Brain microvascular endothelial cell (primary cell): Measurements from ENCODE around the gene UBE2L6.
"Not testable (repeated sequence)": the region's sequence is repeated elsewhere in the genome, so short reads cannot be mapped to it uniquely, and the experiment has no call there.

Experiments used
- DNase-seq: peaks from one replicate; pipeline ENCODE4 v3.0.0-alpha.2; 2020
- H3K27ac ChIP-seq: fragments of 250-450 bp; sonication (Bioruptor Pico); 2 replicates; pipeline ENCODE4 v1.5.1; 2020; ENCODE audit warnings: mild to moderate bottlenecking, moderate library complexity
- H3K27me3 ChIP-seq: fragments of 250-450 bp; sonication (Bioruptor Pico); replicated peaks from 2 replicates; pipeline ENCODE4 v1.5.1; 2020; ENCODE audit warnings: mild to moderate bottlenecking
- H3K36me3 ChIP-seq: fragments of 250-450 bp; sonication (Bioruptor Pico); replicated peaks from 2 replicates; pipeline ENCODE4 v1.5.1; 2020; ENCODE audit warnings: mild to moderate bottlenecking
- H3K4me3 ChIP-seq: 2 replicates; pipeline ENCODE4 v1.5.1; 2011; ENCODE audit warnings: low read depth, mild to moderate bottlenecking, control low read depth, low read length, moderate library complexity
- CTCF ChIP-seq: IDR thresholded peaks from 2 replicates; pipeline ENCODE4 v1.5.1; 2011; ENCODE audit warnings: low read depth, mild to moderate bottlenecking, moderate library complexity, low read length, control low read depth, inconsistent platforms; ENCODE audit errors: missing control alignments
- in situ Hi-C: cut with HindIII; loops from 2 replicates; pipeline ENCODE4 v1.10.0; 2017; ENCODE audit warnings: low sequenced_read_pairs, low pct_ligation_motif_present

UBE2L6 gene

DNA sequence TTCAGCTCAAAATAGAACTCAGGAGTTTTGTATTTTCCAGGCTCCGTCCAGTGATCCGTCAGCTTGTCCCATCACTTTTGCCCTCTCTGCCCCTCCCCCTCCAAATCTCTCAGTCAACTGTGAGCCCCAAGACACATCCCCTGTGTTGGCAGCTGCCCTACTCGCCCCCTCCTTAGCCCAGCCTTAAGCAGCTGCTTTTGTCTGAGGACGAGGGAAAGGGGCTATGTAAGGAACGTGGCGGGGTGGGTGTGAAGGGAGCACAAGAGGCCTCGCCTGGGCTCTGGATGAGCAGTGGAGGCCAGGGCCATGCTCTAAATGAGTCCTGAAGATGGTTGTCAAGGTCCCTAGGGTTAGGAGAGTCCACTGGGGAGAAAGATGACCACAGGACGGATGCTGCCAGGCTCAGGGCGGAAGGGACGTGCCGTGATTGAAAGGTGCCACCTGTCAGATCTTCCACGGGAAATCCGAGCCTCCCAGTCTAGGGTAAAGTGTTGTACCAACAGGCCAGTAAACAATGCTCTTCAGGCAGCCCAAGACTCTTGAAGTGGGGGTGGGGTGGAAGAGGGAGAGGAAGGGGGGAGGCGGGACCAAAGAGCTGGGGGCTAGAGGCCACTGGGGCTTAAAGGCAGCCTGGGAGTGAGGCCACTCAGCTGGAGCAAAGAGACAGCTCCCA is 30.4 kb downstream of the UBE2L6 start, which contains the start of gene SMTNL1:
SMTNL1 (plus strand) TSS at position 649 of the 673 bp plus-strand sequence. CDS start 5,048 bp downstream, outside the sequence.
- no peak for TF ChIP-seq CTCF
- DNase-seq: no peak
- in situ Hi-C loops: no loop called here
- no peaks in the 10 kb centered on the region for H3K27me3 ChIP-seq
- no peak within 1 kb of the TSS for H3K4me3 ChIP-seq
- no peak within 1 kb of the TSS for H3K27ac ChIP-seq
- no peaks in the 10 kb centered on the region for H3K36me3 ChIP-seq

DNA sequence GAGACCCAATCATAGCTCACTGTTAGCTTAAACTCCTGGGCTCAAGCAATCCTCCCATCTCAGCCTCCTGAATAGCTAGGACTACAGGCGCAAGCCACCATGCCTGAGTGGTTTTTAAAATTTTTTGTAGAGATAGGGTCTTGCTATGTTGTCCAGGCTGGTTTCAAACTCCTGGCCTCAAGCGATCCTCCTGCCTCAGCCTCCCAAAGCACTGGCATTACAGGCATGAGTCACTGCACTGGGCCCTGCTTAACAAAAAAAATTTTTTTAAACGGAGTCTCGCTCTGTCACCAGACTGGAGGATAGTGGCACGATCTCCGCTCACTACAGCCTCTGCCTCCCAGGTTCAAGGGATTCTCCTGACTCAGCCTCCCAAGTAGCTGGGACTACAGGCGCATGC is 33.0 kb downstream of the UBE2L6 start:
- H3K36me3 ChIP-seq, in situ Hi-C loops, H3K27me3 ChIP-seq, H3K4me3 ChIP-seq, H3K27ac ChIP-seq, DNase-seq: not testable (repeated sequence)

DNA sequence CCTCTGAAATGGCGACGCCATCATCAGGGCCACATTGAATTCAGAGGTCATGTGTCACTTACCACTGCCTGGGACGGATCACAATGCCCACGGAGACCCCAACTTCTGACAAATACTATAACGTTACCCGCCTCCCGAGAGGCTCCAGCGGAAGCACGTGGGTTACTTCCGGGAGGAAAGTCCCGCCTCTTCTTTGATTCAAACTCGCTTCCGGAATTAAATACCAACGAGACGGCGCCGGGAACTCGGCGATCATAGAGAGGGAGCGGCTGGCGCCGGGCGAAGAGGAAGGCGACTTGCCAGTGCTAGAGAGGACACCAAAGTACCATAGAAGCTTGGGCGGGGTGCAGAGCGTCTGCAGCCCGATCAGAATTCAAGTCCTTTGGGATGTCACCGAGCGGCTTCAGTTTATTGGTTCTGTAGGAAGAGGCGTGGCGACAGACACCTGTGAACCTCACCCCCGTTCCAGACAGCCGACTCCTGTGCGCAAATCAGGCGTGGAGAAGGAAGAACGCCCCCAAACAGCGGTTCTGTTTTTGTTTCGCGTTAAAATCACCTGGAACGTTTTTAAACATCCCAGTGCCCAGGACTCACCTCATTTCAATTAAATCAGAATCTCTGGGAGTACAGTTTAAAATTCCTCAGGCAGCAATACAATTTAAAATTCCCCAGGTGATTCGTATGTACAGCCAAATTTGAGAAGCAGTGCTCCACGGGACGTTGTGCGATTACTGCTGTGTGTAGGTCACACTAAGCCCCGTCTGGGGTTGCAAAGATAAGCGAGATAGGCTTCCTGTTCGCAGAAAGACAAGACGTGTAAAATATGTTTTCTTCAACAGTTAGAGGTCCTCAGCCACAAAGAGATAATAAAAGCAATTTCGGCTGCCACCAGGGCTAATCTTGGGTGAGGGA is 36.6 kb downstream of the UBE2L6 start, which contains the start of gene TIMM10:
TIMM10 (minus strand) TSS at position 159 of the 912 bp plus-strand sequence. CDS start 565 bp downstream, outside the sequence.
- Histone ChIP-seq H3K27ac (peak within 1 kb of the TSS; percentile 19), H3K4me3 (peak within 1 kb of the TSS; percentile 94), H3K36me3 (peaks cover 4% of the 10 kb centered on the region), H3K27me3 (no peaks in the 10 kb centered on the region)
- no peak for TF ChIP-seq CTCF
- peak; percentile 95 for DNase-seq
- in situ Hi-C loops: no loop called here

- in situ Hi-C loops: no loop called here
- H3K36me3 ChIP-seq: peaks cover 4% of the 10 kb centered on the region
- peak overlapping the region; percentile 94 for H3K4me3 ChIP-seq
- no peaks in the 10 kb centered on the region for H3K27me3 ChIP-seq
- no peak for TF ChIP-seq CTCF
- peak overlapping the region; percentile 19 for H3K27ac ChIP-seq
- DNase-seq: no peak
These were observed 37.3 kb downstream of the UBE2L6 start for GRCh38 chr11:57530215-57530595.

DNA sequence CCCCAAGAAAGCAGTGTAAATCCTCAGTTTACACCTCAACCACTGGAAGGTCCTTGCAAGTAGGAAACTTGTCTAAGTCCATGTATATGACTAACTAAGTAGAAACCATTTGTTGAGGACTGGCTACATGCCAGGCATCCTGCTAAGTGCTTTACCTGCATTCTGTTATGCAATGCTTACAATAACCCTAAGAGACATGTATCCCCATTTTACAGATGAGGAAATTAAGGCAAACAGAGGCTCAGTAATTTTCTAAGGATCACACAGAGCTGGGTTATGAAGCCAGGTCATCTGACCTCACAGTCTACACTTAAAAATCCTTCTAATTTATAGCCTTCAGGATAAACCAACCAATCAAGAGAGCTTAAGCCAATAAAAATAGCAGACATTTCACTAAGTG is 38.5 kb downstream of the UBE2L6 start:
- Histone ChIP-seq H3K4me3 (no peak overlapping the region), H3K27me3 (no peaks in the 10 kb centered on the region), H3K27ac (no peak overlapping the region), H3K36me3 (peaks cover 4% of the 10 kb centered on the region)
- in situ Hi-C loops: no loop called here
- DNase-seq: no peak
- TF ChIP-seq CTCF: no peak

- Histone ChIP-seq H3K36me3 (peaks cover 4% of the 10 kb centered on the region), H3K27ac (no peak overlapping the region), H3K27me3 (no peaks in the 10 kb centered on the region), H3K4me3 (no peak overlapping the region)
- DNase-seq: peak; percentile 63
- TF ChIP-seq CTCF: peak; percentile 91
- in situ Hi-C loops: no loop called here
These were observed 40.3 kb downstream of the UBE2L6 start for GRCh38 chr11:57527056-57527631.
